WERI-Rb-1 (cell line): Measurements from ENCODE around the gene CDK5.

Experiments used
- DNase-seq: peaks from one replicate; pipeline ENCODE4 v3.0.0-alpha.2; 2020
- H3K27ac ChIP-seq: fragments of 250-450 bp; sonication (Bioruptor Pico); 2 replicates; pipeline ENCODE4 v1.5.1; 2020; ENCODE audit warnings: mild to moderate bottlenecking, moderate library complexity
- H3K27me3 ChIP-seq: fragments of 250-450 bp; sonication (Bioruptor Pico); 2 replicates; pipeline ENCODE4 v1.5.1; 2021; ENCODE audit warnings: mild to moderate bottlenecking, low read depth, moderate library complexity; ENCODE audit not compliant: insufficient read depth, severe bottlenecking
- H3K36me3 ChIP-seq: fragments of 250-450 bp; sonication (Bioruptor Pico); 2 replicates; pipeline ENCODE4 v1.5.1; 2020; ENCODE audit warnings: mild to moderate bottlenecking, moderate library complexity
- H3K4me3 ChIP-seq: 2 replicates; pipeline ENCODE4 v1.5.1; 2011; ENCODE audit warnings: low read depth, mild to moderate bottlenecking, control low read depth, low read length
- H3K9me3 ChIP-seq: fragments of 250-450 bp; sonication (Bioruptor Pico); 2 replicates; pipeline ENCODE4 v1.5.1; 2021; ENCODE audit warnings: mild to moderate bottlenecking, moderate library complexity; ENCODE audit not compliant: severe bottlenecking
- TF ChIP-seq, protein P1 (sequence below): IDR thresholded peaks from 2 replicates; pipeline ENCODE4 v1.5.1; 2011; ENCODE audit warnings: low read depth, mild to moderate bottlenecking, control low read depth, inconsistent platforms, low read length

Gene CDK5

DNA sequence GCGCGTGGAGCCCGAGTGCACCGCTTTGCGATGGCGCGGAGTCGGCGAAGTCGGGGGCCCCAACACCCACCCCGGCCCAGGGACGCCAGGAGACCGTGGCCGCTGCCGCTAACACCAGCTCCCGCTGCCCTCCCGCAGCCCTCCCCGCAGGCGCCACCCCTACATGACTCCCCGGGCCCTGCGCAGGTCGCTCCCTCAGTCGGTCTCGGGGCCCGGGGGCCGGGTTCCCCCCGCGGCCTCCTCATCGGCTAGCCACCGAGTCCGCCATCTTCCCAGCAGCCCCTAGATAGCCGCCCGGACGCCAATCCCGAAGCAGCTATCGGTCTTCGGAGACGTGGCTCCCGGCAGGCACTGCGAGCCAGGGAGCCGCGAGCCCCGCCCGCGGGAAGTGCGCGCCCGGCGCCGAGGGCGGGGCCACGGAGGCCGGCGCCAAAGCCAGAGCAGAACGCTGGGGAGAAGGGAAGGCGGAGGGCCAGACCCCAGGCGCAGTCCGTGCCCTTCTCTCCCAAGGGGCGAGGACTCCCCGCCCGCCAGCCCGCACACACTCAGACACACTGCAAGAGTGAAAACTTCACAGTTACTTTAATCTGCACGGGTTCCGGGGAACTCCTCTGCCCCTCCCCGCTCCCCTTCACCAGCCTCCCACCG is 22.9 kb upstream of the CDK5 start, which contains the start of gene FASTK:
Gene FASTK, minus strand, starts transcription at position 288 of the 648 bp plus-strand sequence. Its CDS starts 43 bp downstream, at position 245.
- H3K27ac ChIP-seq: peak within 1 kb of the TSS; percentile 98
- no peaks in the 10 kb centered on the region for H3K9me3 ChIP-seq
- peaks cover 39% of the 10 kb centered on the region for H3K36me3 ChIP-seq
- DNase-seq: peak; percentile 92
- peak within 1 kb of the TSS; percentile 80 for H3K4me3 ChIP-seq
- TF ChIP-seq, protein P1, sequence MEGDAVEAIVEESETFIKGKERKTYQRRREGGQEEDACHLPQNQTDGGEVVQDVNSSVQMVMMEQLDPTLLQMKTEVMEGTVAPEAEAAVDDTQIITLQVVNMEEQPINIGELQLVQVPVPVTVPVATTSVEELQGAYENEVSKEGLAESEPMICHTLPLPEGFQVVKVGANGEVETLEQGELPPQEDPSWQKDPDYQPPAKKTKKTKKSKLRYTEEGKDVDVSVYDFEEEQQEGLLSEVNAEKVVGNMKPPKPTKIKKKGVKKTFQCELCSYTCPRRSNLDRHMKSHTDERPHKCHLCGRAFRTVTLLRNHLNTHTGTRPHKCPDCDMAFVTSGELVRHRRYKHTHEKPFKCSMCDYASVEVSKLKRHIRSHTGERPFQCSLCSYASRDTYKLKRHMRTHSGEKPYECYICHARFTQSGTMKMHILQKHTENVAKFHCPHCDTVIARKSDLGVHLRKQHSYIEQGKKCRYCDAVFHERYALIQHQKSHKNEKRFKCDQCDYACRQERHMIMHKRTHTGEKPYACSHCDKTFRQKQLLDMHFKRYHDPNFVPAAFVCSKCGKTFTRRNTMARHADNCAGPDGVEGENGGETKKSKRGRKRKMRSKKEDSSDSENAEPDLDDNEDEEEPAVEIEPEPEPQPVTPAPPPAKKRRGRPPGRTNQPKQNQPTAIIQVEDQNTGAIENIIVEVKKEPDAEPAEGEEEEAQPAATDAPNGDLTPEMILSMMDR: no peak
- no peaks in the 10 kb centered on the region for H3K27me3 ChIP-seq

DNA sequence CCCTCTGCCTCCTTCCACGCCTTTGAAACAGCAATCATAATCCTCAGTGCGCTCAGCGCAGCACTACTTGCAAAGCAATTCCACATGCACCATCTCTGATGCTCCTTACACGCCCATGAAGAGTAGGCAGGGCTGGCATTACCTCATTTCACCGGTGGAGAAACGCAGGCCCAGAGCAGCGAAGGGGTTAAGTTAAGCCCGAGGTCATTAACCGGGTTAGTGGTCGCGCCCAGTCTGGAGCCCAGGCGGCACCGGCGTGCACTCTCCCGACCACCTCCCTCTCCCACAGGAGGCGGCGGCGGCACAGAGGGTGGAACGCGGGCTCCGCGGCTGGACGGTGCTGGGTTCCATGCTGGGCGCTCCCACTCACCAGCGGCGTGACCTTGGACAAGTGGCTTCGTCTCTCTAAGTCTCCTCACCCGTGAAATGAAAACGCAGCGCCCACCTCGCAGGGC is 22.4 kb upstream of the CDK5 start:
- peak; percentile 57 for DNase-seq
- H3K36me3 ChIP-seq: peaks cover 44% of the 10 kb centered on the region
- no peaks in the 10 kb centered on the region for H3K27me3 ChIP-seq
- peak overlapping the region; percentile 98 for H3K27ac ChIP-seq
- peak overlapping the region; percentile 80 for H3K4me3 ChIP-seq
- TF ChIP-seq, protein P1: no peak
- H3K9me3 ChIP-seq: no peaks in the 10 kb centered on the region

DNA sequence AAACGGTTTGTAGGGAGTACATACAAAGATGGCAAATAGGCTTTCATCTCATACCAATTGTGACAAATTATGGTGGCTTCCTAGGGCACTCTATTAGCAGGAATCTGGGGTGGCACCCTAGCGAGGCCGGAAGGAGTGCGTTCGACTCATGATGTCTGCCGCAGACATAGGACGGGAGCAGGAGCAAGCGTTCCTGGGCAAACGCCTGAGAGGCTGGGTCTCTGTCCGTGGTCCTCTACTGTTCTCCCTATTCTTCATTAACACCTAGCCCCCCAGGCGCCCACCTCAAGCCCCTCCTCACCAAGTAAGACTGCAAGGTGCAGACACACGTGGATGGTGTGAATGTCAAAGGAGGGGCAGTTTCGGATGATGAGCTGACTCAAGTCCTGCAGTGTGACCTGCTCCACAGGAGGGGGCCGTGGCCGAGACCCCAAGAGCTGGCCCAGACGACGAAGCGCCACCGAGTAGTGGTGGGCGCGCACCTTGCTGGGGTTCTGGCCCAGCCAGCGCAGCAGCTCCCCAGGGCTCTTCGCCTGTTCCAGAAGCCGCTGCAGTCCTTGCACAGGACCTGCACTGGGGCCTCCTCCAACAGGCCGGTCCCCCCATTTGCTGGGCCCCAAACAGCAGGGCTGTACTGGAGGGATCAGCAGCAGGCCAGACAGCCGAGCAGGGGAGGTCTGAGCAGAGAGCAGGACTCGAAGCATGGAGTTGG is 21.7 kb upstream of the CDK5 start:
- TF ChIP-seq, protein P1: no peak
- H3K36me3 ChIP-seq: peaks cover 52% of the 10 kb centered on the region
- H3K27ac ChIP-seq: peak overlapping the region; percentile 98
- peak overlapping the region; percentile 80 for H3K4me3 ChIP-seq
- H3K9me3 ChIP-seq: no peaks in the 10 kb centered on the region
- DNase-seq: no peak
- H3K27me3 ChIP-seq: no peaks in the 10 kb centered on the region

DNA sequence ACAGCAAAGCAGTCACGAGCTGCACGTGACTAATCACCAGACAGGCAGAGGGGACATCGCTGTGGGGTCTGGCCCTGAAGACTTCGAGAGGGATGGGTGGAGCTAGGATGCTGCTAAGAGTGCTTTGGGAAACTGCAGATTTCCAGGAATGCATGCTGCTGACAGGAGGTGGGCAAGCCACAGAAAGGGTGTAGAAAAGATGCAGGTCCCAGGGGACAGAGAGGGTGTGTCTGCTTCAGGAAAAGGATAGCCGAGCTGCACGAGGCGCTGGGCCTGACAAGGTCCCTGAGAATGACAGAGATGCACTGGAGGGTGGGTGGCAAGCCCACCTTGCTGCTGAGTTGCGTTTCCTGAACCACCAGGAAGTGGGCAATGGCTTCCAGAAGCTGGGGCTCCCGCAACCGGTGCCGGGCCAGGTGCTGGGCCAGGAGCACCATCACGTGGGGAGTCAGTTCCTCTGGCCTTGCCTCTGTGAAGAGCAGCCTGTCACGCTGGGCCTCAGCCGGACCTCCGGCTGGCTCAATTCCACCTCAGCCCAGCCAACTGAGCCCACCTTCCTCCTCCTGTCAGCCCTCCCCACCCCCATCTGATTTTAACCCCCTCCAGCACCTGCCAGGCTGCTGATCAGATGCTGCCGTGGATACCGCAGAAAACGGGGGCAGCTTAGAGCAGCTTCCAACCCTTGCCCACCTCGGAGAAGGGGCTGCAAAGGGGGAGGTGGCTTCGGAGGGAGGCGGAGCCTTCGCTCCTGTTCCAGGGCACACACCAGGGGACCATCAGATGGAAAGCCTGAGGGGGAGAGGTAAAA is 20.7 kb upstream of the CDK5 start:
- Histone ChIP-seq H3K9me3 (no peaks in the 10 kb centered on the region), H3K27ac (peak overlapping the region; percentile 5; the same call in 1 of the 2 replicates), H3K4me3 (no peak overlapping the region), H3K36me3 (peaks cover 61% of the 10 kb centered on the region), H3K27me3 (no peaks in the 10 kb centered on the region)
- DNase-seq: peak; percentile 68
- TF ChIP-seq, protein P1: no peak

DNA sequence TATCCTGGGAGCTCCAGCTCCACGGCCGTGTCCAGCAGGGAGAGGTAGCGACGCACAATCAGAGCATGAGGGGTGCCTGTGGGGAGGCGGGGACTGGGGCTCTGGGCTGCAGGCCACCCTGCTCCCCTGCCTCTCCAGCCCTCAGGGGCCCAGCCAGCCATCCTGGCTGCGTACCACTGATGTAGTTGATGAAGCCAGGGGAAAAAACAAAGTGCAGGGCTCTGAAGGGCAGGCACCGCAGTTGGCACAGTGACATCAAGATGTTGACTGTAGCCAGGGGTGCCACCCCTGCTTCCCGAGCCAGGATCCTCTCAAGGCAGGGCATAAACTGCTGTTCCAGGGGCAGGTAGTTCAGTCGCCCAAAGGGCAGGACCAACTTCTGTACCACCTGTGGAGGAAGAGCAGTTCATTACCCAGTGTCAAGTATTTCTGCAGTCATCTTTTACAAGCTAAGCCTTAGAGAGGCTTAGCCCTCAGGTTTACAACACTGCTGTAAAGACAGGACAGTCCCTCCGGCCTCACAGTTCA is 20.1 kb upstream of the CDK5 start:
- Histone ChIP-seq H3K36me3 (peaks cover 67% of the 10 kb centered on the region), H3K9me3 (no peaks in the 10 kb centered on the region), H3K27me3 (no peaks in the 10 kb centered on the region), H3K4me3 (no peak overlapping the region), H3K27ac (peak overlapping the region; percentile 43)
- TF ChIP-seq, protein P1: no peak
- no peak for DNase-seq
